Measurements from ENCODE around the gene TNFRSF1B.

The TNFRSF1B gene

GRCh38 chr1:12176298-12177118 is 9.7 kb downstream of the TNFRSF1B start:
- DNase-seq (ENCODE audit: low read depth, low spot score): no peak

GRCh38 chr1:12177156-12177998 is 10.6 kb downstream of the TNFRSF1B start:
- DNase-seq (ENCODE audit: low read depth, low spot score): no peak

GRCh38 chr1:12177999-12178441 is 11.2 kb downstream of the TNFRSF1B start:
- DNase-seq (ENCODE audit: low read depth, low spot score): no peak

DNA sequence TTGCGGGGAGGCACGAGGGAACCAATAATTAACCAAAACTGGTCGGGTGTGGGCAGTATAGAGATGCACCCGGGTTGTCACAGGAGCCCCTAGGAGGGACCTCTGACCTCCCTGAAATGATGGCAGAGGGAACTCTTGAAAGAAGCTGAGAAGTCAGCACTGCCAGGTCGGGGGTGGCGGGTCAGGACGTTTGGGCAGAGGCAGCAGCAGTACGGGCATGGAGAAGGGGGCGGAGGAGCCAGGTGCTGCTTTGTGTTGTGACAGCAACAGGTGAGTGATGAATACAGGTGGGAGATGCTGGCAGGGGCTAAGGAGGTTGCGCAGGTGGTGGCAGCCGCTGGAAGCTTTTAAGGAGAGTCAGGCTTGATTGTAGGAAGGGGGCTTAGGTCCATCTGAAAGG is 11.7 kb downstream of the TNFRSF1B start:
- no peak for DNase-seq (ENCODE audit: low read depth, low spot score)

GRCh38 chr1:12179111-12179519 is 12.3 kb downstream of the TNFRSF1B start:
- DNase-seq (ENCODE audit: low read depth, low spot score): no peak

DNA sequence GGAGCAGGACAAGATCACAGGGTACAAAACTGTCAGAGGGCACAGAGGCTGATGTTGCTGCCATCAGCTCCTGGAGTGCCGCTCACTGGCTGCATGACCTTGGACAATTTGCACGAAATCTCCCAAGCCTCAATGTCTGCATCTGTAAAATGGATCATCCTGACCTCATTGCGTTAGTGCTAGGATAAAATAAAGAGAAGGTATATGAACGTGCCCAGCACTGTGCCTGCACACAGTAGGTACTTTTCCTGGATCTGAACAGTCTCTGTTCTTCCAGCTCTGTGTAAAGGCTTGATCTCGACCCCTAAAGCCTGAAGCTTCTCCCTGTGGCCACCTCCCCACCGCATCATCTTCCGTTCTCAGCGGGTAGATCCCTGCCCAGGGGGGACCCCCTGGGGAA is 12.9 kb downstream of the TNFRSF1B start:
- DNase-seq (ENCODE audit: low read depth, low spot score): no peak

GRCh38 chr1:12180315-12180714 is 13.5 kb downstream of the TNFRSF1B start:
- DNase-seq (ENCODE audit: low read depth, low spot score): no peak

DNA sequence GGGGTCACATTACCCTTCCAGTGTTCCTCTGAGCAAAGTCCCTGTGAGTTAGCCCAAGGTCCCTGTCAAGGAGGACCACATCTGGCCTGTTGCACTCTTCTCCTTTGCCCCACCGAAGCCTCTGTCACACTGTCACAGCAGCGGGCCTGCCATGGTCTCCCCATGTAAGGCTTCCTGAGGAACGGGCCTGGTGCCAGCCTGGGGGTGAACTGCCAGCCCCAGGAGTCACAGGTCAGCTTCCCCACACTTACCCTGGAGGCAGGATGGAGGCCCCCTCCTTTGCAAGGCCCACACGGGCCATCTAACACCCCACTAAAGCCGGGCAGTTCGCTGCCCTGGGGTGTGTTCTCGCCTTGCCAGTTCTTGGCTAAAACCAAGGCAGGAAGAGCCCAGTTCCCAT is 14.1 kb downstream of the TNFRSF1B start:
- no peak for DNase-seq (ENCODE audit: low read depth, low spot score)

DNA sequence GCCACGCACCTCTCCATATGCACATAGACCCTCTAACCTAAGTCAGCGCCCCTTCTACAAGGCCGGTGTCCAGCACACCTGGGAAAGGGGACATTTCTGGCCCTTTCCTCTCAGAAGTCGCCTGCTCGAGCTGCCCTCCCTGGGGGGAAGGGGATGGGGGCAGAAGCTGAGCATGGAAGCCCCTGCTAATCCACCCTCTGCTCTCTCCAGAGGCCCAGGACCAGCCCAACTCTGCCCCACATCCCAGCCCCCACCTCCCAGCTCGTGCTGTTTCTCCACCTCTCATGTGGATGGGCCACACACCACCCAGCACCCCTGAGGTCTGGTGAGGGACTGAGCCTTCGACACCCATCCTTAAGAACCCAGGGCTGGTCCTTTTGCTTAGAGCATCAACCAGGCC is 14.8 kb downstream of the TNFRSF1B start:
- DNase-seq (ENCODE audit: low read depth, low spot score): no peak

DNA sequence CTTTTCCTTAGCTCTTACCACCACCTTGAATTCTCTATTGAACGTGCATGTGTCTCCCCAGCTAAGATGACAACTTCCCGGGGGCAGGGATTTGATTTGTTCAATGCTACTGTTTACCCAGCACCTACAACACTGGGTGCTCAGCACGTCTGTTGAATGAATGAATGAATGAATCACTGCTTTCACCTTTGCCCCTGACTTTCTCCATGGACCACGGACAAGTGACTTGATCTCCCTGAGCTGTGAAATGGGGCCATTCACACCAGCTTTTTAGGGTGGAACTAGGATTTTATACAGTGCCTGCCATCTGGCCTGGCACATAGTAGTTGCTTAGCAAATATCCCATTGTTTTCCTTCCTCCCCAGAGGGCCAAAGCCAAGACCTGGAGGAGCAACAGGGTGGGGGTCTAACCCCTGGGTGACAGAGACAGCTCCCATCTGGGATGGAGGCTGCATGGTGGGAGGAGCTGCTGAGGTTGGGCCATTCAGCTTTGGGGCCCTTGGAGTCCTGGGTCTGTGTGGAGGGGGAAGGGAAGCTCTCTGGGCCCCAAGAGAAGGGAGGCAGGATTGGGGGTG is 15.7 kb downstream of the TNFRSF1B start:
- no peak for DNase-seq (ENCODE audit: low read depth, low spot score)

- no peak for DNase-seq (ENCODE audit: low read depth, low spot score)
Observed at GRCh38 chr1:12183095-12183794, 16.5 kb downstream of the TNFRSF1B start.

DNA sequence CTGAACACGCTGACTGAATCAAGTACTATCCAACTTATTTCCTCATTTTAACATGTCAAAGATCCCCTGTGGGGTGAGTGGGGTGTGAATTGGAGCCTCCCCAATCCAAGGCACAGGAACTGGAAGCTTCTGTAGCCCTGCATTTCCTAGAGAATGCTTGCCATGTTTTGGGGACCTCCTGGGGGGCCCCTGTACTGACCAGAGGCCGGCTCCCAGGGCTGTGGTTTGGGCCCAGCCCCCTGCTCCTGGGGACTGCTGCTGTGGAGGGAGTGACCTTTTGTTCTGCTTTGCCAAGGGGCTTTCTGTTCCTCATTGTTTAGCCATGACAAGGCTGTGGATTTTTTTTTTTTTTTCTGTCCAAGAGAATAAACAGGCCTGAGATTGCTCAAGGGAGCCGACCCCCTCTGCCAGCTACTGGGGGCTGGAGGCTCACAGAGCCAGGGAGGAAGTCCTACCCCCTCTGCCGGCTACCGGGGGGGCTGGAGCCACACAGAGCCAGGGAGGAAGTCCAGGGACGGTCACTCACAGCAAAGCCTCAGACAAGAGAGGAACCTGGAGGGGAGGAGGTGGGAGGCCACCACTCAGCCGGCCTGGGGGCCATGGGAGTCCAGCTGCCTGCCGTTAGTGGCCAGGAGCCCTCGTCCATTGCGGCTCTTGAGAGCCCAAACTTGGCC is 17.4 kb downstream of the TNFRSF1B start:
- peak; percentile 90 for DNase-seq (ENCODE audit: low read depth, low spot score)

DNA sequence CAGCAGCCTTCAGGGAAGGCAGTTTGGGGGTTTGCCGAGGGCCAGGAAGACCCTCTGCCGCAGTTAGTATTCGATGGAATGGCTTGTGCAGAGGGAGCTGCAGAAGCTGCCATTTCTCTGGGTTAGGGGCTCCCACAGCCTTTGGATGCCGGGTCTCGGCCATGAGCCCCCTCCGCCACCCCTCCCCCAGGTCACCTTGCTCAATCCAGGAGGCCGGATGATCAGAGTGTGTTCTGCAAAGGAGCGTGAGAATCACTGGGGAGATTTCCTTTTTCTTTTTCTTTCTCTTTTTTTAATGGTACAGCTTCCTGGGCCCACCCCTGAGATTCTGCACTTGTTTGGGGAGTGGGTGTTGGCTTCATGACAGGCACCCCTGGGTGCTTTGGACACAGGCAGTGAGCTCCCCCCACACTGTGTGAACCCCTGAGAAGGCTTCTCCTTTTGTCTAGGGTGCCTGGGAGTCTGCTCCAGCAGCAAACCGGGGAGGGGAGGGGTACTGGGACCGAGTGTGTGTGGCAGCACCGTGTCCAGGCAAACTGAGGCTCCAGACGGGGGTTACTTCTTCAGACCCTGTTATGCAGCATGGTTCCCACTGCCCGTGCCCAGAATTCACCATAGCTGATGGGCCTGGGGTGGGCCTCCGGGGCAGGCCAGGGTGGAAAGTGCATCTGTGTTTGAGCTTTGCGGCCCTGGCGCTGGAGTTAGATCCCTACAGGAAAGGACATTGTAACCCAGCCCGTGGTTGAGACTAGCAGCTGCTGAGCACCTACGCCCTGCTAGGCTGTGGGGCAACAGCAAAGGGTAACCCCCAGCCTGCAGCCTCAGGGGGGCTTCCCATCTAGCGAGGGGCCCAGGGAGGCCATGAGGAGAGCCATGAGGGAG is 18.5 kb downstream of the TNFRSF1B start:
- no peak for DNase-seq (ENCODE audit: low read depth, low spot score)

- no peak for DNase-seq (ENCODE audit: low read depth, low spot score)
Observed at GRCh38 chr1:12185918-12186678, 19.3 kb downstream of the TNFRSF1B start.

DNA sequence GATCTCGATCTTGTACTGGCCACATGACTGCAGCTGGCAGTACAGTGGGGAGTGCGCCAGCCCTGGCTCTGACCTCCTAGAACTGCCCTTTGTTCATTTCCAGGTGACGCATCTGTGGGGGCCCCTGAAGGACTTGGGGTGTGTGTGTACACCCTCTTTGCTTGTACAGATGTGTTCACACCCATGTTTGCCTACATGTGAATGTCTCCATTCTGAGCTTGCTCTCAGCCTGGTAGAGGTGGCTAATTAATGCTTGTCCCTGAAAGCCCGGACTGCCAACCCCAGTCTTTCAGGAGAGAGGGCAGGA is 19.8 kb downstream of the TNFRSF1B start:
- DNase-seq (ENCODE audit: low read depth, low spot score): no peak

DNA sequence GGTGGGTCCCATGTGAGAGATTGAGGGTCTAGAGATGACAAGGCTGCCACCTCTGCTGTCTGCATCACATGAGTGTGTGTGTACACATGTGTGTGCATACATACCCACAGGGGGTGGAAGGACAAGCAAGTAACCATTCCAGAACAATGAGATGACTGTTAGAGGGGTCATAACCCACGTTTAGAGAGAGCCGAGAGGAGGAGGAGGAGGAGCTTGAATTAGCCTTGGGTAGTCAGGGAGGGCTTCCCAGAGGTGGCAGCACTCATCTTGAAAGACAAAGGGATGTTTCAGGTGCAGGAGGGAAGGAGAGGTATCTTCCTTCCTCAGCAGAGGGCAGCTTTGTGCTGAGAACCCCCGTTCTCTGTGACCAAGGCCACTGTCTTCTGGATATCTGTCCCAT is 21.3 kb downstream of the TNFRSF1B start:
- DNase-seq (ENCODE audit: low read depth, low spot score): no peak

GRCh38 chr1:12188657-12189327 is 22.0 kb downstream of the TNFRSF1B start:
- no peak for DNase-seq (ENCODE audit: low read depth, low spot score)

DNA sequence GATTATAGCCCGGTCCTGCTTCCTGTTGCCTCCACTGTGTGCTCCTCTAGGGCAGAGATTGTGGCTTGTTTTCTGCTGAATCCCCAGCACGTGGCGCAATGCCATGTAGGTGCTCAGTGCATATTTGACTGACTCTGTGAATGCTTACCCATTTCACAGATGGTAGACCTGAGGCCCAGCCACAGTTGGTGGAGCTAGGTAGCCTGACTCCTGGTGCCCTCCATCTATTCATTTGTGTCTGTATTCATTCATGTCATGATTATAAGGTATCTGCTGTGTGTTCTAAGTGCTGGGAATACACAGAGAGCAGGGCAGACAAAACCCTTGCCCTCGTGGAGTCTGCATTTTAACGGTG is 22.5 kb downstream of the TNFRSF1B start:
- DNase-seq (ENCODE audit: low read depth, low spot score): no peak

Data from smooth muscle cell of the brain vasculature (primary cell).